Kidney glomerular epithelial cell (primary cell): ENCODE measurements around the gene ASPG.
A peak's percentile ranks its signal among the peaks of the same experiment; 100 is the strongest.

Source experiments
- DNase-seq: peaks from one replicate; lab custom pipeline; 2025; lab: John Stamatoyannopoulos, UW

The ASPG gene

GRCh38 chr14:104093366-104094055 lies 8.0 kb downstream of the ASPG start:
- DNase-seq: no peak

- no peak for DNase-seq
These were observed 8.7 kb downstream of the ASPG start for GRCh38 chr14:104094056-104094708.

- peak; percentile 1 for DNase-seq
These were observed 9.4 kb downstream of the ASPG start for GRCh38 chr14:104094709-104095425.

GRCh38 chr14:104095426-104096310 lies 10.2 kb downstream of the ASPG start:
- DNase-seq: no peak

GRCh38 chr14:104096318-104096717 lies 10.8 kb downstream of the ASPG start:
- no peak for DNase-seq

GRCh38 chr14:104096751-104097700 lies 11.5 kb downstream of the ASPG start:
- DNase-seq: no peak

GRCh38 chr14:104098272-104099095 lies 13.0 kb downstream of the ASPG start:
- no peak for DNase-seq

- DNase-seq: no peak
These were observed 13.9 kb downstream of the ASPG start for GRCh38 chr14:104099096-104100041.

- DNase-seq: no peak
These were observed 14.9 kb downstream of the ASPG start for GRCh38 chr14:104100171-104101085.

- no peak for DNase-seq
These were observed 15.7 kb downstream of the ASPG start for GRCh38 chr14:104101086-104101621.

- DNase-seq: no peak
These were observed 16.3 kb downstream of the ASPG start for GRCh38 chr14:104101651-104102281.

- DNase-seq: no peak
These were observed 16.9 kb downstream of the ASPG start for GRCh38 chr14:104102282-104102914.

- no peak for DNase-seq
These were observed 17.6 kb downstream of the ASPG start for GRCh38 chr14:104103061-104103445.

GRCh38 chr14:104103446-104104075 lies 18.1 kb downstream of the ASPG start:
- DNase-seq: no peak

- DNase-seq: no peak
These were observed 18.8 kb downstream of the ASPG start for GRCh38 chr14:104104076-104104901.
